HepG2 (cell line): ENCODE data around the gene MVP. TPM values are rescaled to one million over a fixed set of nuclear protein-coding genes. Genes with fewer than 3 reads are reported as not detected.

Experiments
- ELF3 ChIP-seq: IDR thresholded peaks from 2 replicates; pipeline ENCODE4 v1.6.1; 2016; ENCODE audit warnings: missing genetic modification reagents, missing compliant biosample characterization
- FOXP1 ChIP-seq, 2 experiments: fragments of 450-650 bp in 1 of 2; IDR thresholded peaks; 2 replicates each; pipeline ENCODE4 v1.6.1; 2017 to 2018; ENCODE audit warnings: antibody characterized with exemption in 1 of 2
- FOXP4 ChIP-seq: sonication (generic); formaldehyde crosslinking; IDR thresholded peaks from 2 replicates; pipeline ENCODE4 v1.4.0; 2020; ENCODE audit warnings: missing genetic modification reagents
- GABPA ChIP-seq, 2 experiments: IDR thresholded peaks; 2 replicates each; pipeline ENCODE4 v1.6.1; 2011 to 2016; ENCODE audit warnings: low read depth in 2 of 2, low read length in 1 of 2, missing biosample characterization in 1 of 2, missing genetic modification characterization in 1 of 2
- GATAD2A ChIP-seq: IDR thresholded peaks from 2 replicates; pipeline ENCODE4 v1.6.1; 2016
- HMGA1 ChIP-seq: sonication (generic); formaldehyde crosslinking; conservative IDR thresholded peaks from 2 replicates; pipeline ENCODE4 v1.4.0; 2020; ENCODE audit warnings: missing genetic modification reagents
- HNF4A ChIP-seq: sonication (generic); formaldehyde crosslinking; IDR thresholded peaks from 2 replicates; pipeline ENCODE4 v1.4.0; 2020; ENCODE audit warnings: missing genetic modification reagents
- KAT7 ChIP-seq: IDR thresholded peaks from 2 replicates; pipeline ENCODE4 v1.6.1; 2018; ENCODE audit warnings: borderline replicate concordance, missing compliant biosample characterization
- KAT8 ChIP-seq: IDR thresholded peaks from 2 replicates; pipeline ENCODE4 v1.6.1; 2016; ENCODE audit warnings: missing genetic modification reagents, missing compliant biosample characterization
- NCOR1 ChIP-seq: fragments of 200-600 bp; sonication (generic); IDR thresholded peaks from 2 replicates; pipeline ENCODE4 v1.7.0; 2017; ENCODE audit warnings: antibody characterized with exemption, low read length, borderline replicate concordance
- PPARG ChIP-seq: conservative IDR thresholded peaks from 2 replicates; pipeline ENCODE4 v1.6.1; 2016; ENCODE audit warnings: missing biosample characterization, missing genetic modification reagents
- SMYD3 ChIP-seq: sonication (generic); formaldehyde crosslinking; IDR thresholded peaks from 2 replicates; pipeline ENCODE4 v1.8.1; 2023; ENCODE audit warnings: mild to moderate bottlenecking, missing genetic modification reagents
- SP5 ChIP-seq: IDR thresholded peaks from 2 replicates; pipeline ENCODE4 v1.6.1; 2016; ENCODE audit warnings: low read depth, borderline replicate concordance
- TCF7L2 ChIP-seq: IDR thresholded peaks from 2 replicates; pipeline ENCODE4 v1.6.1; 2011; ENCODE audit warnings: mild to moderate bottlenecking, low read depth, low read length, moderate library complexity
- TFDP2 ChIP-seq: sonication (generic); formaldehyde crosslinking; IDR thresholded peaks from 2 replicates; pipeline ENCODE4 v1.4.0; 2020; ENCODE audit warnings: missing genetic modification reagents
- YY1 ChIP-seq: IDR thresholded peaks from 2 replicates; pipeline ENCODE4 v1.6.1; 2011; ENCODE audit warnings: low read length, low read depth, moderate library complexity, mild to moderate bottlenecking; ENCODE audit not compliant: insufficient read depth, insufficient replicate concordance
- ZKSCAN1 ChIP-seq: fragments of 150-350 bp; IDR thresholded peaks from 2 replicates; pipeline ENCODE4 v1.6.1; 2014; ENCODE audit warnings: low read length
- ZNF124 ChIP-seq: sonication (generic); formaldehyde crosslinking; IDR thresholded peaks from 2 replicates; pipeline ENCODE4 v1.4.0; 2020; ENCODE audit warnings: missing genetic modification reagents
- ZNF773 ChIP-seq: sonication (generic); formaldehyde crosslinking; IDR thresholded peaks from 2 replicates; pipeline ENCODE4 v1.4.0; 2020; ENCODE audit warnings: missing genetic modification reagents, borderline replicate concordance
- ZNF800 ChIP-seq: sonication (generic); formaldehyde crosslinking; IDR thresholded peaks from 2 replicates; pipeline ENCODE4 v1.4.0; 2020; ENCODE audit warnings: missing genetic modification reagents
- polyA plus RNA-seq, 8 experiments: library from polyadenylated mRNA; depleted of rRNA in 3 of 8; stranded (reverse) in 7 of 8; unstranded in 1 of 8; fragments of >200 nt; fragmentation: Illumina TruSeq in 4 of 8; extraction: Trizol in 4 of 8; gene quantifications; 2 replicates each; pipeline versions ENCODE4 v1.2.1 to v1.2.3, GENCODE V29; 2011 to 2016; ENCODE audit warnings: low read depth in 4 of 8, missing spikeins in 1 of 8, mixed read lengths in 1 of 8; ENCODE audit not compliant: insufficient read depth in 1 of 8
- total RNA-seq, 5 experiments: library from RNA; depleted of rRNA; stranded (reverse); fragments of >200 nt; fragmentation: Illumina TruSeq; extraction: Trizol; gene quantifications; 2 replicates each; pipeline ENCODE4 v1.2.3, GENCODE V29; 2016; ENCODE audit warnings: low read depth in 1 of 5

Gene MVP
- total and polyA plus RNA-seq, 2 of the 13 experiments (the other 11 are each of a cell fraction or from before 2014, with no cell fraction given): 22.9 to 43.5 TPM

GRCh38 chr16:29791845-29792807, 28.1 kb upstream of the MVP start (continued):
- TF ChIP-seq HMGA1 (CRISPR knock-in tag) (no peak), TFDP2 (CRISPR knock-in tag) (0 out of 2 replicates have a peak, but pooled peaks have one; percentile 19), ZNF800 (CRISPR knock-in tag) (no peak), ELF3 (CRISPR knock-in tag) (0 out of 2 replicates have a peak, but pooled peaks have one; percentile 12), ZNF773 (CRISPR knock-in tag) (no peak), SMYD3 (peak; percentile 25; the same call in 1 of the 2 replicates), YY1 (peak; percentile 42), ZNF124 (CRISPR knock-in tag) (0 out of 2 replicates have a peak, but pooled peaks have one; percentile 26), NCOR1 (peak; percentile 61; the same call in 1 of the 2 replicates), SP5 (CRISPR knock-in tag) (peak; percentile 25; the same call in 1 of the 2 replicates), FOXP4 (CRISPR knock-in tag) (peak; percentile 87), KAT7 (CRISPR knock-in tag) (peak; percentile 45; the same call in 1 of the 2 replicates), ZKSCAN1 (peak; percentile 82), HNF4A (CRISPR knock-in tag) (peak; percentile 67), KAT8 (CRISPR knock-in tag) (0 out of 2 replicates have a peak, but pooled peaks have one; percentile 11), PPARG (no peak), GABPA (IDR thresholded peaks at IDR 0.05; ENCODE audit: low read depth, low read length) (no peak), GABPA (CRISPR knock-in tag; IDR thresholded peaks at IDR 0.05; ENCODE audit: low read depth) (0 out of 2 replicates have a peak, but pooled peaks have one; percentile 19), FOXP1 (IDR thresholded peaks at IDR 0.05) (peak; percentile 86), FOXP1 (CRISPR knock-in tag; IDR thresholded peaks at IDR 0.05) (peak; percentile 88), GATAD2A (CRISPR knock-in tag) (0 out of 2 replicates have a peak, but pooled peaks have one; percentile 26), TCF7L2 (no peak)
